HK-2 (cell line): ENCODE results near the gene A2M.

Experiments
- DNase-seq: peaks from one replicate; pipeline ENCODE4 v3.0.0-alpha.2; 2018; ENCODE audit not compliant: unreplicated experiment

Gene A2M

DNA sequence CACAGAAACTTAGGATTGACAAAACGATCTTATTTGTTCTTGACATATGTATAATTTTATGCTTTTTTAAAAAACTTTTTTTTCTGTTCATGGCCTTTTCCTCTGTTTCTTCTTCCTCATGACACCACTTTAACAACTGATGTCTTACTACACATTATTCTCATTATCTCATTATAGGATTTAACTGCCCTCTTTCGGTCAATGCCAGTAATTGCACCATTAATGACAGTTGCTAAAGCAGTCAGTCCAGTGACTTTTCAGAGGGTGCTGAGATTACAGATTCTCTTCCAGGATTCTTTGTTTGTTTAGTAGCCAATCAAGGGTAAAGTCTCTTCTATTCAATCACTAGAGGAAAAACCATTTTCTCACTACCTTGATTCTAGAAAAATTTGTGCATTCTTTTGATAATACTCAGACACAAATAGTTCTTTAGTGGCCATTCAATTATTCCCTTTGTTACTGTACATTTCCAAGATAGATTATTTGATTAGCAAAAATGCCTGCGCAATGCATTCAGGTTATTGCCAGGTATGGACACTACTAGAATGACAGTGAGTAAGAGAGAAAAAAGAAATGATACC lies 76.2 kb downstream of the A2M start:
- DNase-seq = no peak

DNA sequence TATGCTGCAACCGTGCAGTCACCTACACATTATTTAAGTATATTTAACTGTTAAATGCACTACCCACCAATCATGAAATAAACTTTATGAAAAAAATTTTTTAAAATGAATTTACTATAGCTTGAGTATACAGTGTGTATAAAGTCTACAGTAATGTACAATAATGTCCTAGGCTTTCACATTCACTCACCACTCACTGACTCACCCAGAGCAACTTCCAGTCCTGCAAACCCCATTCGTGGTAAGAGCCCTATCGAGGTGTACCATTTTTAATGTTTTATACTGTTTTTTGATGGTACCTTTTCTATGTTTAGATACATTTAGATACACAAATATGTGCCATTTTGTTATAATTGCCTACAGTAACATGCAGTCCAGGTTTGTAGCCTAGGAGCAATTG lies 78.3 kb downstream of the A2M start:
- DNase-seq = no peak

DNA sequence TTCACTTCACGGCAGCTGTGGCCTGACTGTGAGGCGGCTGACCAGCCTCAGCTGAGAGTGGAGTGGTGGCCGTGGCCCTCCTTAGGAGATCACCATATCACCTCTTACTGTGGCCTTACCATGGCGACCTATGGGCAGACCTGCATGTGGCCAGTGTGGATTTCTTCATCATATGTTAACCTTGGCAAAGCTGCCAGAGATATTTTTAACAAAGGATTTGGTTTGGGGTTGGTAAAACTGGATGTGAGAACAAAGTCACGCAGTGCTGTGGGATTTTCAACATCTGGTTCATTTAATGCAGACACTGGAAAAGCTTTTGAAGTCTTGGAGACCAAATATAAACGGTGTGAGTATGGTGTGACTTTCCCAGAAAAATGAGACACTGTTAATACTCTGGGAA lies 79.5 kb downstream of the A2M start:
- no peak for DNase-seq

DNA sequence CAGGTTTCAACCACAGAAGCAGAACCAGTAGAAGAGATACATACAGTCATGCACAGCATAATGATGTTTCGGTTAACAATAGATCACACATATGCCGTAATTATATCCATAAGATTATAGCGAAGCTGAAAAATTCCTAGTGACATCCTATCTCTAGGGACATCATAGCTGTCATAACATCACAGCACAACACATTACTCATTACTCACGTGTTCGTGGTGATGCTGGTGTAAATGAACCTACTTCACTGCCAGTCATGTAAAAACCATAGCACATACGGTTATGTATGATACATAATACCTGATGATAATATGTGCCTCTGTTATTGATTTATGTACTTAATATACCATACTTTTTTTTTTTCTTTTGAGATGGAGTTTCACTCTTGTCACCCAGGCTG lies 81.6 kb downstream of the A2M start:
- no peak for DNase-seq

DNA sequence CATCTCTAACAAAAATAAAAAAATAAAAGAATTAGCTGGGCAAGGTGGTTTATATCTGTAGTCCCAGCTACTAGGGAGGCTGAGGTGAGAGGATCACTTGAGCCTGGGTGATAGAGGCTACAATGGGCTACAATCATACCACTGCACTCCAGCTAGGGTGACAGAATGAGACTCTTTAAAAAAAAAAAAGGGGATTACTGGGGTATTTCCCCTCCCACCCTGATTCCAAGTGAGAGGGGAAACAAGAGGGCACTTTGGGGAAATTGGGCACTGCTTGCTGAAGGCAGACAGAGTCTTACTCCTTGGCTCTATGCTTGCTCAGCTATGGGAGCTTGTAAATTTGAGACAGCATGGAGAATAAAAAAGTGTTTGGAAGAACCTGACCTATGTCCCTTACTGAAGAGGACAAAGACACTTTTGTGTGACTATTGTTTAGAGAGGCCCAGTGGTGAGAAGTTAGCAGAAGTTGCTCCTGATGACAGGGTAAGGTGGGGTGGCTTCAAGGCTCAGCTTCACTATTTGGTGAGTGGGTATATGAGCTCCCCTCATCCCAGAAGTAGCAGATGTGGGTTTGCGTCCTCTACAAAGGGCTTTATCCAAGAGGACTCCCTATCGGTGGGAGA lies 82.3 kb downstream of the A2M start:
- DNase-seq = no peak

DNA sequence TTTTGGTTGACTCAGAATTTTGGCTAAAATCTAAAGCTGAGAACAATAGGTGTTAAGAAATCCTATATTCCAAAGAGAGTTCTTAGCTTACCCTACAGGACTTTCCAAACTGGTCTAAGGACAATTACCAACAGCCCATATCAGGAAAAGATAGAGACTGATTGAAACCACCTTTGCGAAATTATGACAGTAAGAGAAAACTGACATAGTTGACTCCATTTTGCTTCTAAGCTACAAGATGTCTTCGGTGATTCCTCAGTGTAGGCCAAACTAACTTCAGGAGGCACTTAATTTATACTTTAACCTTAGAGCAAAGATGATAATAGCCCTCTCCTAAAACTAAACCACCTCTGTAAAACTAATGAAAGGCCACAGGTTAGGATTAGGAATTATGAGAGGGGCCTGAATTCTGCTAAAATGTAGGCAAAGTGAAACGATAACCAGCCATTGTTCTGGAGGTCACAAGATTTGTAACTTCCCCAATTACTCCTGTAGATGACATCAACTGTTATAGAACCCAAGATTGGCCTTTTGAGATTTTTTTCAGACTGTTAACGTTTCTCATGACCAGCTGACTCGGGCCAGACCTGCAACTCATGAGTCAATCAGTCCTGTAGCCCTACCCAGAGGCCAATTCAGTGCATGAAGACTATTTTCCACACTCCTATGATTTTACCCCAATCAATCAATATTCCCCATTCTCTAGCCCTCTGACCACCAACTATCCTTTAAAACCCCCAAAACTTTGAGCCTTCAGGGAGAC lies 83.3 kb downstream of the A2M start:
- DNase-seq = no peak

DNA sequence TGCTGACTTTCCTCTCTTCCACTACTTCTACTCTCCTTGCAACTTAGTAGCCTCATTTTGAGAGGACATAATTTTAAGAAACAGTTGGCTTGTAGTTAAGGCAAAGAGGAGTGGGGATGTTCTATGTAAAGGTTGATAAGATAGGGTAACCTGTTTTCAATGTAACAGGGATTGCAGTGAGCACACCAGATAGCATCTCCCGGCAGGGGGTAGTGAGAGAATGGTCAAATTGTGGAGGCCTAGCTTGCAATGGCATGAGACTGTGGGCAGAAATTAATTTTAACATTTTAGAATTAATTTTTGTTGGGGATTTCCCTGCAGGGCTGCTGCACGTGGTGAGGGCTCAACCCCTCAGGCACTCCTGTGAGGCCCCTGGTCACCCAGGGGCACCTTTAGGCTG lies 84.9 kb downstream of the A2M start:
- DNase-seq = no peak

DNA sequence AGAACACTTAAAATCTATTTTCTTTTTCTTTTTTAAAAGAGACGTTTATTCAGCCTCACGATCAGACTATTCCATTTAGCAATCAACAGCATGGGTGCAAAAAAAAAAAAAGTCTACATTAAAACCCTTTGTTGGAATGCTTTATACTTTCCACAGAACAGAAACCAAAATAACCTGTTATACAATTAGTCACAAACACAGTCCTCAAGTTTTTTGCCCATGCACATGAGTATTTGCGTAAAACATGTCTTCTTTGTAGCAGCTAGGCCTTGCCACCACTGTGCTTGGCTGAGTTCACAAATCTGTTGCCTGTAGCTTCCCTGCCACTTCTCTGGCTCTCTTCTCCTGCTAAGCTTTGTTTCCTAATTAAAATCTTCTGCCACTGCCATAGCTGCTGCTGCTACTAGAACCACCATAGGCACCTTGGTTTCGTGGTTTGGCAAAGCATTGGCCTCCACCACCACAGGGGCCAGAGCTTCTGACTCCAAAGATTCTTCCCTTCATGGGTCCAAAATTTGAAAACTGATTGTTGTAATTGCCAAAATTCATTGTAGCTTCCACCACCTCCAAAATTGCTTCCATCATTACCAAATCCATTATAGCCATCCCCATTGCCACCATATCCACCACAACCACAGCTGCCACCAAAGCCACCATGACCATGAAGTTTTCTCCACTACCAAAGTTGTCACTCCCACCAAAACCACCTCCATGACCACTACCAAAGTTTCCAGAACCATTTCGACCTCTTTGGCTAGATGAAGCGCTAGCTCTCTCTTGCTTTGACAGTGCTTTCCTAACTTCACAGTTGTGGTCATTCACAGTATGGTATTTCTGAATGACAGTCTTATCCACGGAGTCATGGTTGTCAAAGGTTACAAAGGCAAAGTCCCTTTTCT lies 88.3 kb downstream of the A2M start:
- no peak for DNase-seq

DNA sequence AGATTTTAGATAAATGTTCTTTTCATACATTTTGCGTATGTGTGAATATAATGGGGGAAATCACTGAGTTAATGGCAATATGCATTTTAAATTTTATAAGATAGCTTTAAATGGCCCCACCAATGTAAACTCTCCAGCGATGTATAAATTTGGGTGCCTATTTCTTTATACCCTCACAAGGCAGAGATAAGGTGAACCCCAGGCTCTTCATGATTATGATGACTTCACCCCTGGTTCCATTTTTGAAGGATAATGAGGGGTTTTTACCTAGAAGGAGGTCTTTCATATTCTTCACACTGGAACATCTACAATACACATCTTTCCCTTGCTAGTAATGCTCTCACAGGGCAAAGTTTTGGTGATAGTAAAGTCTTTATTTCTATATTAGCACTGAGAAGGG lies 91.2 kb downstream of the A2M start:
- no peak for DNase-seq

DNA sequence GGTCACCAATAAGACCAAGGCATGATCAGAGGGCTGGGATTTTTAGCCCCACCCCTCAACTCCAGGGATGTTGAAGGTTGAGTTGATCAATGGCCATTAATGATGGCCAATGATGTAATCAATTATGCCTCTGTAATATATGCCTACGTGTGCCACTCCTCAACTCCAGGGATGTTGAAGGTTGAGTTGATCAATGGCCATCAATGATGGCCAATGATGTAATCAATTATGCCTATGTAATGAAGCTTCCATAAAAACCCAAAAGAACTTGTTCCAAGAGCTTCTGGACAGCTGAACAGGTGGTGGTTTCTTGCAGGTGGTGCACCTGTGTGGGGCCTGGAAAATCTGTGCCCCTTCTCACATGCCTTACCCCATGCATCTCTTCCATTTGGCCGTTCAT lies 93.1 kb downstream of the A2M start:
- no peak for DNase-seq
